Right lobe of liver (tissue), 4 donors: ENCODE measurements around the gene CDR2L.

Source experiments
- POLR2A ChIP-seq: fragments of 450-650 bp; IDR thresholded peaks from one replicate; pipeline ENCODE4 v1.6.1; 2017; ENCODE audit warnings: antibody characterized with exemption, mild to moderate bottlenecking
- TF ChIP-seq, protein P1 (sequence below), 4 donors: fragments of 200-600 bp in 3 of 4; fragments of 450-650 bp in 1 of 4; IDR thresholded peaks; one replicate each; pipeline versions ENCODE4 v1.5.1 to v1.8.0; 2016 to 2022; ENCODE audit warnings: antibody characterized with exemption in 4 of 4, mild to moderate bottlenecking in 2 of 4
- donor health status: DM: no; HTN: no; CAD: no.
- donor health status: DM: no; HTN: no; CAD: no.
- donor health status: DM: no; HTN: yes; CAD: no.

DNA sequence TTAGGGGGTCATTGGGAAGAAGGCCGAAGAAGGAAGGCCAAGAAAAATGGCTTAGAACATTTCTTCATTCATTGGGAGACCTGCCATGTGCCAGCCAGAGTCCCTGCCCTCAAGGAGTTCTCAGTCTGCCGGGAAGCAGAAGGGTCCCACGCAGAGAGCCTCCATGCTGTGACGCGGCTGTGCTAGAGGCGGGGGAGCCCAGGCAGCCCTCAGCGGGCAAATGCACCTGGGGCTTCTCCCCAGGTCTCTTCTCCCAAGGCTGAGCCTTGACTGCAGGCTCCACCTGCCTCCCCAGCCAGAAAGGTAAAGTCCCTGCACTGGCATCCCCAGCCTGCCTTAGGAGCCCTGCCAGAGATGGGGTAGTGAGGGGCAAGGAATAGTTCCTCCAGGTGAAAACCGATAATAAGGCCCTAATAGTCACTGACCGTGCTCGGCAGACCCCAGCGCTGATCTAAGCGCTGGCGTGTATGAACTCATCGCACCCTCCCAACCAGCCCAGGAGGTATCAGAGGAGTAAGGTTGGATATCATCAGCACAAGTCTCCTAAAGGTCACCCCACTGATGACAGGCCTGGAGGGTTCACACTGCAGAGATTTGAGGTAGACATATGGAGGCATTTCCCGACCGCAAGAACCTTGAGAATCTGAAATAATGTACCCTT is 6.0 kb upstream of the CDR2L start:
- TF ChIP-seq POLR2A: no peak
- TF ChIP-seq, protein P1, sequence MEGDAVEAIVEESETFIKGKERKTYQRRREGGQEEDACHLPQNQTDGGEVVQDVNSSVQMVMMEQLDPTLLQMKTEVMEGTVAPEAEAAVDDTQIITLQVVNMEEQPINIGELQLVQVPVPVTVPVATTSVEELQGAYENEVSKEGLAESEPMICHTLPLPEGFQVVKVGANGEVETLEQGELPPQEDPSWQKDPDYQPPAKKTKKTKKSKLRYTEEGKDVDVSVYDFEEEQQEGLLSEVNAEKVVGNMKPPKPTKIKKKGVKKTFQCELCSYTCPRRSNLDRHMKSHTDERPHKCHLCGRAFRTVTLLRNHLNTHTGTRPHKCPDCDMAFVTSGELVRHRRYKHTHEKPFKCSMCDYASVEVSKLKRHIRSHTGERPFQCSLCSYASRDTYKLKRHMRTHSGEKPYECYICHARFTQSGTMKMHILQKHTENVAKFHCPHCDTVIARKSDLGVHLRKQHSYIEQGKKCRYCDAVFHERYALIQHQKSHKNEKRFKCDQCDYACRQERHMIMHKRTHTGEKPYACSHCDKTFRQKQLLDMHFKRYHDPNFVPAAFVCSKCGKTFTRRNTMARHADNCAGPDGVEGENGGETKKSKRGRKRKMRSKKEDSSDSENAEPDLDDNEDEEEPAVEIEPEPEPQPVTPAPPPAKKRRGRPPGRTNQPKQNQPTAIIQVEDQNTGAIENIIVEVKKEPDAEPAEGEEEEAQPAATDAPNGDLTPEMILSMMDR (IDR thresholded peaks at IDR 0.05): no peak
